ENCODE results near the gene COL17A1. TPM values are rescaled to one million over a fixed set of nuclear protein-coding genes. Genes with fewer than 3 reads are reported as not detected.

COL17A1 gene
- total and polyA plus RNA-seq, 2 of the 13 experiments (the other 11 are each of a cell fraction or from before 2014, with no cell fraction given): 0.03 TPM; not detected in 1

DNA sequence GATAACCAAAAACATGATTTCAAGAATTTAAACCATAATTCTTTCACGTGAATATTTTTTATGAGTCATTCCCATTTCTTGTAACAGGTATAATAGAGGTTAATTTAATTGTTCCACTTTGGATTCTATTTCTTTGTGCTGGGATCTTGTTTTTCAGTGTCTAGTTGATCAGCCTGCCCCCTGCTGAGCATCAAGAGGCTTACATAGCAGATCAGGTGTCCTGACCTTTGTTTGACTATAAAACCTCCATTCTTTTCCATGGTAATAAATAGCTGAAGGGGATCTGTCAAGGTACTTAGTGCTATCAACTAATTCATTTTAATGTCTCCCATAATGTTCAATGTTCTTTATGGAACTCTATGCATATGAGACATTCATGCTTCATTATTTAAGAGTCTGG is 4.9 kb downstream of the COL17A1 start (continued):
- TF ChIP-seq ZSCAN25 (CRISPR knock-in tag; IDR thresholded peaks at IDR 0.05) (no peak), JUNB (CRISPR knock-in tag; IDR thresholded peaks at IDR 0.05; ENCODE audit: borderline replicate concordance) (no peak), ZNF337 (CRISPR knock-in tag; IDR thresholded peaks at IDR 0.05; ENCODE audit: borderline replicate concordance, low read depth) (no peak), SRY (CRISPR knock-in tag; IDR thresholded peaks at IDR 0.05) (no peak), IRX3 (CRISPR knock-in tag; IDR thresholded peaks at IDR 0.05; ENCODE audit: borderline replicate concordance, low read depth) (no peak)
- TF ChIP-seq, protein P1, sequence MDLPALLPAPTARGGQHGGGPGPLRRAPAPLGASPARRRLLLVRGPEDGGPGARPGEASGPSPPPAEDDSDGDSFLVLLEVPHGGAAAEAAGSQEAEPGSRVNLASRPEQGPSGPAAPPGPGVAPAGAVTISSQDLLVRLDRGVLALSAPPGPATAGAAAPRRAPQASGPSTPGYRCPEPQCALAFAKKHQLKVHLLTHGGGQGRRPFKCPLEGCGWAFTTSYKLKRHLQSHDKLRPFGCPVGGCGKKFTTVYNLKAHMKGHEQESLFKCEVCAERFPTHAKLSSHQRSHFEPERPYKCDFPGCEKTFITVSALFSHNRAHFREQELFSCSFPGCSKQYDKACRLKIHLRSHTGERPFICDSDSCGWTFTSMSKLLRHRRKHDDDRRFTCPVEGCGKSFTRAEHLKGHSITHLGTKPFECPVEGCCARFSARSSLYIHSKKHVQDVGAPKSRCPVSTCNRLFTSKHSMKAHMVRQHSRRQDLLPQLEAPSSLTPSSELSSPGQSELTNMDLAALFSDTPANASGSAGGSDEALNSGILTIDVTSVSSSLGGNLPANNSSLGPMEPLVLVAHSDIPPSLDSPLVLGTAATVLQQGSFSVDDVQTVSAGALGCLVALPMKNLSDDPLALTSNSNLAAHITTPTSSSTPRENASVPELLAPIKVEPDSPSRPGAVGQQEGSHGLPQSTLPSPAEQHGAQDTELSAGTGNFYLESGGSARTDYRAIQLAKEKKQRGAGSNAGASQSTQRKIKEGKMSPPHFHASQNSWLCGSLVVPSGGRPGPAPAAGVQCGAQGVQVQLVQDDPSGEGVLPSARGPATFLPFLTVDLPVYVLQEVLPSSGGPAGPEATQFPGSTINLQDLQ (CRISPR knock-in tag; IDR thresholded peaks at IDR 0.05): no peak
- TF ChIP-seq, protein P2, sequence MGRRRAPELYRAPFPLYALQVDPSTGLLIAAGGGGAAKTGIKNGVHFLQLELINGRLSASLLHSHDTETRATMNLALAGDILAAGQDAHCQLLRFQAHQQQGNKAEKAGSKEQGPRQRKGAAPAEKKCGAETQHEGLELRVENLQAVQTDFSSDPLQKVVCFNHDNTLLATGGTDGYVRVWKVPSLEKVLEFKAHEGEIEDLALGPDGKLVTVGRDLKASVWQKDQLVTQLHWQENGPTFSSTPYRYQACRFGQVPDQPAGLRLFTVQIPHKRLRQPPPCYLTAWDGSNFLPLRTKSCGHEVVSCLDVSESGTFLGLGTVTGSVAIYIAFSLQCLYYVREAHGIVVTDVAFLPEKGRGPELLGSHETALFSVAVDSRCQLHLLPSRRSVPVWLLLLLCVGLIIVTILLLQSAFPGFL (CRISPR knock-in tag; IDR thresholded peaks at IDR 0.05): no peak

DNA sequence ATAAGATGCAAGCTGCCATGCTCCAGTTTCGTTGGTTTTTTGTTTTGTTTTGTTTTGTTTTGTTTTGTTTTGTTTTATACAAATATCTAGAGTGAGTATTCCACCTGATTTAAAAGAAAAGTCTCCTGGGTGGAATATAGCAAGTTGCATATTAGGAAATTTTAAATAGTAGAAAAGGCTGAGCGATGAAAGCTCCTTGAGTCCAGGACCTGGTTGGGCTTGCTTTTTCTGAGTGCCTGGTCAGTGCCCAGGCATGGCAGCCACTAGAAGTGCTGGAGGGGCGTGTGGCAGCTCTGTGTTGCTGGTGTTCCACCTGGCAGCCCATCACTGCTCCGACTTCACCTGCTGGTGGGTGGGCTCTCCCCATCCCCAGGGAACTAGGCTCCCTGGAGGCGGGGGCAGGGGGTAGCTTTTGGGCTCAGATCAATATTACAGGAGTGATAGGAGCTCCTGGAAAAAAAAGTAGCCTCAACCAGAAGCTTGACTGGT is 8.0 kb downstream of the COL17A1 start:
- BruUV-seq (replicated peaks): no TSS peak
- intact Hi-C loops (cut with micrococcal nuclease; ENCODE audit: unreplicated experiment) (no loop called here), in situ Hi-C loops (cut with HindIII; ENCODE audit: extremely low pct_ligation_motif_present, low pct_unique_long_range_greater_than_20kb) (no loop called here)
- no peak overlapping the region for H3K9ac ChIP-seq (ENCODE audit: insufficient read depth, low read depth, low read length)
- WGBS (ENCODE audit: low lambda C conversion rate): 24% methylated on average over 5 of the region's 5 CpGs
- H2AFZ ChIP-seq (ENCODE audit: low read length): no peak overlapping the region
- ChIA-PET POLR2A (no interaction called here), CTCF (ENCODE audit: low intra/inter-chr PET ratio, low total read pairs) (no interaction called here)
- H3K36me3 ChIP-seq (replicated peaks in 1 of 2; ENCODE audit: control insufficient read depth in 1 of 2, insufficient read depth in 2 of 2, low read length in 2 of 2): no peaks in the 10 kb centered on the region
- H3K79me2 ChIP-seq (ENCODE audit: insufficient read depth, low read length): no peaks in the 10 kb centered on the region
- no peak for FAIRE-seq
- H3K27ac ChIP-seq (ENCODE audit: extremely low read length, insufficient read depth, low read length): no peak overlapping the region
- no peaks in the 10 kb centered on the region for H3K9me3 ChIP-seq (ENCODE audit: low read length)
- H3K4me2 ChIP-seq (ENCODE audit: low read depth, low read length): no peak overlapping the region
- no peaks in the 10 kb centered on the region for H3K4me1 ChIP-seq (ENCODE audit: insufficient read depth, low read length)
- peaks cover 0 to 33% of the 10 kb centered on the region in 2 experiments; a peak in 3 of 5 replicates for H3K27me3 ChIP-seq (ENCODE audit: control insufficient read depth in 1 of 2, insufficient read depth in 2 of 2, low read length in 2 of 2)
- H3K4me3 ChIP-seq (replicated peaks in 1 of 3; ENCODE audit: insufficient read depth in 1 of 3, low read depth in 2 of 3, low read length in 3 of 3): no peak overlapping the region
- no peak for ATAC-seq
- no peak for DNase-seq (ENCODE audit: low spot score)
- H4K20me1 ChIP-seq (ENCODE audit: insufficient read depth, low read length): no peaks in the 10 kb centered on the region
- TF ChIP-seq, protein P3, sequence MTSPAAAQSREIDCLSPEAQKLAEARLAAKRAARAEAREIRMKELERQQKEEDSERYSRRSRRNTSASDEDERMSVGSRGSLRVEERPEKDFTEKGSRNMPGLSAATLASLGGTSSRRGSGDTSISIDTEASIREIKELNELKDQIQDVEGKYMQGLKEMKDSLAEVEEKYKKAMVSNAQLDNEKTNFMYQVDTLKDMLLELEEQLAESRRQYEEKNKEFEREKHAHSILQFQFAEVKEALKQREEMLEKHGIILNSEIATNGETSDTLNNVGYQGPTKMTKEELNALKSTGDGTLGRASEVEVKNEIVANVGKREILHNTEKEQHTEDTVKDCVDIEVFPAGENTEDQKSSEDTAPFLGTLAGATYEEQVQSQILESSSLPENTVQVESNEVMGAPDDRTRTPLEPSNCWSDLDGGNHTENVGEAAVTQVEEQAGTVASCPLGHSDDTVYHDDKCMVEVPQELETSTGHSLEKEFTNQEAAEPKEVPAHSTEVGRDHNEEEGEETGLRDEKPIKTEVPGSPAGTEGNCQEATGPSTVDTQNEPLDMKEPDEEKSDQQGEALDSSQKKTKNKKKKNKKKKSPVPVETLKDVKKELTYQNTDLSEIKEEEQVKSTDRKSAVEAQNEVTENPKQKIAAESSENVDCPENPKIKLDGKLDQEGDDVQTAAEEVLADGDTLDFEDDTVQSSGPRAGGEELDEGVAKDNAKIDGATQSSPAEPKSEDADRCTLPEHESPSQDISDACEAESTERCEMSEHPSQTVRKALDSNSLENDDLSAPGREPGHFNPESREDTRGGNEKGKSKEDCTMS (CRISPR knock-in tag; conservative IDR thresholded peaks at IDR 0.05): no peak
- no peak for TF ChIP-seq NR2F1 (CRISPR knock-in tag; IDR thresholded peaks at IDR 0.05)
- no peak for TF ChIP-seq ZNF235 (CRISPR knock-in tag; IDR thresholded peaks at IDR 0.05; ENCODE audit: borderline replicate concordance)
- TF ChIP-seq ZNF563 (CRISPR knock-in tag; IDR thresholded peaks at IDR 0.05): no peak
- no peak for TF ChIP-seq ZNF260 (CRISPR knock-in tag; IDR thresholded peaks at IDR 0.05; ENCODE audit: borderline replicate concordance, low read depth)
- no peak for TF ChIP-seq TSC22D2 (CRISPR knock-in tag; IDR thresholded peaks at IDR 0.05; ENCODE audit: borderline replicate concordance)
- TF ChIP-seq, protein P4, sequence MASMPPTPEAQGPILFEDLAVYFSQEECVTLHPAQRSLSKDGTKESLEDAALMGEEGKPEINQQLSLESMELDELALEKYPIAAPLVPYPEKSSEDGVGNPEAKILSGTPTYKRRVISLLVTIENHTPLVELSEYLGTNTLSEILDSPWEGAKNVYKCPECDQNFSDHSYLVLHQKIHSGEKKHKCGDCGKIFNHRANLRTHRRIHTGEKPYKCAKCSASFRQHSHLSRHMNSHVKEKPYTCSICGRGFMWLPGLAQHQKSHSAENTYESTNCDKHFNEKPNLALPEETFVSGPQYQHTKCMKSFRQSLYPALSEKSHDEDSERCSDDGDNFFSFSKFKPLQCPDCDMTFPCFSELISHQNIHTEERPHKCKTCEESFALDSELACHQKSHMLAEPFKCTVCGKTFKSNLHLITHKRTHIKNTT (CRISPR knock-in tag; IDR thresholded peaks at IDR 0.05): no peak
